Measurements from ENCODE around the gene DCLRE1A. TPM values are rescaled to one million over a fixed set of nuclear protein-coding genes. Genes with fewer than 3 reads are reported as not detected.

DCLRE1A gene
- total RNA-seq, 1 donor from 2014 or later: 2.8 TPM

GRCh38 chr10:113854761-113855588 is 1.1 kb upstream of the DCLRE1A start:
- no peaks in the 10 kb centered on the region for H3K36me3 Mint-ChIP-seq (ENCODE audit: unreplicated experiment)
- peaks cover 9% of the 10 kb centered on the region for H3K9me3 Mint-ChIP-seq (ENCODE audit: unreplicated experiment)
- no peak for TF ChIP-seq CTCF (IDR thresholded peaks at IDR 0.05; ENCODE audit: partially characterized antibody, unreplicated experiment)
- peak overlapping the region; percentile 97 for H3K27ac Mint-ChIP-seq (ENCODE audit: unreplicated experiment)
- DNase-seq: peak; percentile 67
- H3K27me3 Mint-ChIP-seq (ENCODE audit: unreplicated experiment): peaks cover 4% of the 10 kb centered on the region
- H3K4me3 Mint-ChIP-seq (ENCODE audit: unreplicated experiment): peak overlapping the region; percentile 96
- H3K4me1 Mint-ChIP-seq (ENCODE audit: low read depth, unreplicated experiment): peaks cover 3% of the 10 kb centered on the region

GRCh38 chr10:113853578-113854012 is 287 bp downstream of the DCLRE1A start:
- Mint-ChIP-seq H3K4me3 (ENCODE audit: unreplicated experiment) (peak overlapping the region; percentile 96), H3K36me3 (ENCODE audit: unreplicated experiment) (no peaks in the 10 kb centered on the region), H3K27ac (ENCODE audit: unreplicated experiment) (peak overlapping the region; percentile 97), H3K27me3 (ENCODE audit: unreplicated experiment) (peaks cover 4% of the 10 kb centered on the region), H3K9me3 (ENCODE audit: unreplicated experiment) (peaks cover 9% of the 10 kb centered on the region), H3K4me1 (ENCODE audit: low read depth, unreplicated experiment) (peaks cover 3% of the 10 kb centered on the region)
- DNase-seq: no peak
- TF ChIP-seq CTCF (IDR thresholded peaks at IDR 0.05; ENCODE audit: partially characterized antibody, unreplicated experiment): no peak

GRCh38 chr10:113849946-113850345 is 3.9 kb downstream of the DCLRE1A start:
- no peak for TF ChIP-seq CTCF (IDR thresholded peaks at IDR 0.05; ENCODE audit: partially characterized antibody, unreplicated experiment)
- no peak overlapping the region for H3K27ac Mint-ChIP-seq (ENCODE audit: unreplicated experiment)
- H3K9me3 Mint-ChIP-seq (ENCODE audit: unreplicated experiment): peaks cover 6% of the 10 kb centered on the region
- H3K27me3 Mint-ChIP-seq (ENCODE audit: unreplicated experiment): peaks cover 2% of the 10 kb centered on the region
- no peaks in the 10 kb centered on the region for H3K36me3 Mint-ChIP-seq (ENCODE audit: unreplicated experiment)
- peaks cover 3% of the 10 kb centered on the region for H3K4me1 Mint-ChIP-seq (ENCODE audit: low read depth, unreplicated experiment)
- DNase-seq: no peak
- H3K4me3 Mint-ChIP-seq (ENCODE audit: unreplicated experiment): no peak overlapping the region

- no peak overlapping the region for H3K4me3 Mint-ChIP-seq (ENCODE audit: unreplicated experiment)
- no peak overlapping the region for H3K27ac Mint-ChIP-seq (ENCODE audit: unreplicated experiment)
- H3K27me3 Mint-ChIP-seq (ENCODE audit: unreplicated experiment): no peaks in the 10 kb centered on the region
- no peaks in the 10 kb centered on the region for H3K36me3 Mint-ChIP-seq (ENCODE audit: unreplicated experiment)
- no peak for TF ChIP-seq CTCF (IDR thresholded peaks at IDR 0.05; ENCODE audit: partially characterized antibody, unreplicated experiment)
- H3K9me3 Mint-ChIP-seq (ENCODE audit: unreplicated experiment): peaks cover 2% of the 10 kb centered on the region
- peaks cover 3% of the 10 kb centered on the region for H3K4me1 Mint-ChIP-seq (ENCODE audit: low read depth, unreplicated experiment)
- no peak for DNase-seq
These were observed 4.6 kb downstream of the DCLRE1A start for GRCh38 chr10:113849140-113849803.

GRCh38 chr10:113846036-113846435 is 7.8 kb downstream of the DCLRE1A start:
- no peak for DNase-seq
- Mint-ChIP-seq H3K27me3 (ENCODE audit: unreplicated experiment) (no peaks in the 10 kb centered on the region), H3K36me3 (ENCODE audit: unreplicated experiment) (no peaks in the 10 kb centered on the region), H3K9me3 (ENCODE audit: unreplicated experiment) (no peaks in the 10 kb centered on the region), H3K4me1 (ENCODE audit: low read depth, unreplicated experiment) (no peaks in the 10 kb centered on the region), H3K27ac (ENCODE audit: unreplicated experiment) (no peak overlapping the region), H3K4me3 (ENCODE audit: unreplicated experiment) (no peak overlapping the region)
- no peak for TF ChIP-seq CTCF (IDR thresholded peaks at IDR 0.05; ENCODE audit: partially characterized antibody, unreplicated experiment)
